GM12874 (cell line): ENCODE measurements around the gene DYSF.

Experiments used
- CTCF ChIP-seq: IDR thresholded peaks from 2 replicates; pipeline ENCODE4 v1.5.1; 2011; ENCODE audit warnings: low read depth, mild to moderate bottlenecking, control low read depth, low read length, moderate library complexity; ENCODE audit not compliant: insufficient read depth

Gene DYSF

DNA sequence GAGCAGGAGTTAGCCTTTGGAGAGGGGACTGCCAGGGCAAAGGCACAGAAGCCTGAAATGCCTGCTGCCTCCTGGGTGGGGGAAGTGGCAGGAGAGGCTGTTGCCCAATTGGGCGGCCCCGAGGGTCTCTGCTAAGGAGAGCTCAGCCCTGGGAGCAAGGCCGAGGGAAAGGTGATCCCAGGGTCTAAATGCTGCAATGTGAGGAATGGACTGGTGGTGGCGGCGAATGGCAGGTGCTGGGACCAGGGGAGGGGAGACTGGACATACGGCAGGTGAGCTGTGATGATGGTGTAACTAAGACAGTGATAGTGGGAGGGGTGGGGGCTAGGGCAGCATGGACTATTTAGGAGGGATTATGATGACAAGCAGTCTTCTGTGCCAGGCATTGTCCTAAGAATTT lies 104.0 kb downstream of the DYSF start:
- no peak for TF ChIP-seq CTCF

- TF ChIP-seq CTCF, result no peak
Measured at GRCh38 chr2:71558300-71559051, 105.1 kb downstream of the DYSF start.

GRCh38 chr2:71559080-71559827 lies 105.9 kb downstream of the DYSF start:
- no peak for TF ChIP-seq CTCF

DNA sequence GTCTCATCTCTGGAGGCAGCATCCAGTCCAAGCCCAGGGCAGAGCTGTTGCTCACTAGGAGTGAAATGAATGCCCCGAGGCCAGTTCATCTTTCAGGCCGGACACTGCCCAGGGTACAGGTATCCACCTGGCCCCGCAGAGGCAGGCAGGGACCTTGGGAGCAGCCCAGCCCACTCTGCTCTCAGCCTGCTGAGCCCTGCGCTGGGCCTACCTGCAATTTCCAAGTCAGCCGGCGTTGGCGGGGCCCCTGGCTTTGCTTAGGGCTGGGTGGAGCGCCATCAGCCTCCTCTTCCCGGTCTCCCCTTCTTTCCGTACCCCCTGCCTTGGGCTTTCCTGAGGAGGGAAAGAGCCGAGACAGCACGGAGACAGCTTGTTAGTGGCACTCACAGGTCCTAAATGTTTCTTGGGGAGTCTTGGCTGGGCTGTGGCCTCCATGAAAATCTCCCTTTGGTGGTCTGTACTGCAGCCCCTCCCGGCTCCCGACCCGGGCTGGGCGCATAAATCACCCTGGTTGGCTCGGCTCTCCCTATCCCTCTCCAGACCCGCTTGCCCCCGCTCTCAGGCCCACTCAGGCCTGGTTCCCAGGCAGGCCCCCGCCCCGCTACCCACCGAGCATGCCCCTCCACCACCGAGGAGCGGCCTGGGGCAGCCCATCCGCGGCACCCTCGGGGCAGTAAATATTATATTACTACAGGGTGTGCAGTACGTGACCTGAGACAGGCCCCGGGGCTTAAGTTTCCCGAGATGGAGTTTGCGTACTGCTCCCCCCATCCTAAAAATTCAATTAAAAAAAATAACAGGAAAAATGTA lies 106.7 kb downstream of the DYSF start:
- no peak for TF ChIP-seq CTCF

- no peak for TF ChIP-seq CTCF
Measured at GRCh38 chr2:71560638-71561011, 107.3 kb downstream of the DYSF start.

- TF ChIP-seq CTCF, result no peak
Measured at GRCh38 chr2:71561441-71562267, 108.3 kb downstream of the DYSF start.
